NB4 (cell line): ENCODE data around the gene EFCAB9.

Experiments used
- CTCF ChIP-seq: IDR thresholded peaks from one replicate; pipeline ENCODE4 v1.5.1; 2012; ENCODE audit warnings: low read depth, low read length
- POLR2A ChIP-seq: IDR thresholded peaks from 2 replicates; pipeline ENCODE4 v1.6.1; 2011; ENCODE audit warnings: mild to moderate bottlenecking; ENCODE audit not compliant: insufficient read length; ENCODE audit errors: extremely low read depth

GRCh38 chr5:172245046-172245445 lies 51.1 kb downstream of the EFCAB9 start:
- TF ChIP-seq CTCF: no peak
- no peak for TF ChIP-seq POLR2A
